Activated CD8-positive, alpha-beta T cell treated with anti-CD3 and anti-CD28 coated beads for 36 hours (primary cell): ENCODE data around the gene ZNF641. TPM values are rescaled to one million over a fixed set of nuclear protein-coding genes. Genes with fewer than 3 reads are reported as not detected.
A peak's percentile ranks its signal among the peaks of the same experiment; 100 is the strongest.
"Not testable (repeated sequence)": the region's sequence is repeated elsewhere in the genome, so short reads cannot be mapped to it uniquely, and the experiment has no call there.

Experiments
- ATAC-seq: fragments of 200-7000 bp; cut with Tn5 transposase; one replicate; pipeline ENCODE4 v1.10.0; 2021; ENCODE audit warnings: mild to moderate bottlenecking, moderate library complexity
- CTCF ChIA-PET: fragments of 350-600 bp; sonication (Branson Sonifier 250); formaldehyde crosslinking; loops from one replicate; lab custom pipeline; 2021; ENCODE audit warnings: antibody characterized with exemption; lab: Charles Lee
- POLR2A ChIA-PET: fragments of 350-600 bp; sonication (Branson Sonifier 250); formaldehyde crosslinking; loops from one replicate; lab custom pipeline; 2021; ENCODE audit warnings: antibody characterized with exemption; lab: Charles Lee
- DNase-seq: peaks from one replicate; pipeline ENCODE4 v3.0.0-alpha.2; 2020
- H3K27ac Mint-ChIP-seq: one replicate; pipeline ENCODE4 v1.8.0; 2021; ENCODE audit warnings: mild to moderate bottlenecking, mixed read lengths
- H3K27me3 Mint-ChIP-seq: one replicate; pipeline ENCODE4 v1.8.0; 2021; ENCODE audit warnings: mixed read lengths
- H3K36me3 Mint-ChIP-seq: one replicate; pipeline ENCODE4 v1.8.0; 2021; ENCODE audit warnings: low read depth, mixed read lengths
- H3K4me1 Mint-ChIP-seq: one replicate; pipeline ENCODE4 v1.8.0; 2021; ENCODE audit warnings: low read depth, mixed read lengths
- H3K4me3 Mint-ChIP-seq: one replicate; pipeline ENCODE4 v1.8.0; 2021; ENCODE audit warnings: mild to moderate bottlenecking, moderate library complexity, mixed read lengths
- H3K9me3 Mint-ChIP-seq: one replicate; pipeline ENCODE4 v1.8.0; 2021; ENCODE audit warnings: mixed read lengths
- CTCF ChIP-seq: fragments of 200-600 bp; IDR thresholded peaks from one replicate; pipeline ENCODE4 v1.8.0; 2022; ENCODE audit warnings: antibody characterized with exemption, mild to moderate bottlenecking
- intact Hi-C: fragments of 100-400 bp; cut with micrococcal nuclease; formaldehyde crosslinking; loops from one replicate; pipeline ENCODE4 v1.10.0; 2022
- total RNA-seq, 2 experiments: library from RNA; stranded (reverse); gene quantifications; one replicate each; pipeline ENCODE4 v1.2.3, GENCODE V29; 2021

ZNF641 gene
- total RNA-seq, 2 experiments from 2014 or later, result 5.0 to 5.1 TPM

- Mint-ChIP-seq H3K27ac (no peak overlapping the region), H3K4me3 (no peak overlapping the region), H3K36me3 (peaks cover 14% of the 10 kb centered on the region), H3K4me1 (peaks cover 12% of the 10 kb centered on the region), H3K9me3 (peaks cover 7% of the 10 kb centered on the region), H3K27me3 (no peaks in the 10 kb centered on the region)
- intact Hi-C loops, result no loop called here
- TF ChIP-seq CTCF, result no peak
- CTCF ChIA-PET, result no interaction called here
- DNase-seq, result peak; percentile 7
- POLR2A ChIA-PET, result interaction anchor here (0.6 kb wide), 1 partner anchor 13 kb away, joined by 3 read pairs; no protein-coding TSS in a partner anchor
- no peak for ATAC-seq
These were observed 14.2 kb downstream of the ZNF641 start for GRCh38 chr12:48336564-48336963.

- H3K27me3 Mint-ChIP-seq, result no peaks in the 10 kb centered on the region
- DNase-seq (no peak), ATAC-seq (no peak)
- peaks cover 6% of the 10 kb centered on the region for H3K9me3 Mint-ChIP-seq
- peaks cover 11% of the 10 kb centered on the region for H3K4me1 Mint-ChIP-seq
- intact Hi-C loops, result no loop called here
- POLR2A ChIA-PET, result interaction anchor here (0.6 kb wide), 1 partner anchor 13 kb away, joined by 3 read pairs; no protein-coding TSS in a partner anchor
- no peak for TF ChIP-seq CTCF
- H3K4me3 Mint-ChIP-seq, result no peak overlapping the region
- no peak overlapping the region for H3K27ac Mint-ChIP-seq
- peaks cover 12% of the 10 kb centered on the region for H3K36me3 Mint-ChIP-seq
- CTCF ChIA-PET, result no interaction called here
These were observed 14.7 kb downstream of the ZNF641 start for GRCh38 chr12:48336061-48336460.

GRCh38 chr12:48334808-48335207, 15.9 kb downstream of the ZNF641 start:
- Mint-ChIP-seq H3K36me3 (peaks cover 3% of the 10 kb centered on the region), H3K4me1 (peaks cover 11% of the 10 kb centered on the region), H3K4me3 (no peak overlapping the region), H3K27me3 (no peaks in the 10 kb centered on the region), H3K9me3 (peaks cover 2% of the 10 kb centered on the region), H3K27ac (no peak overlapping the region)
- CTCF ChIA-PET, result no interaction called here
- ATAC-seq, result peak; percentile 85
- DNase-seq, result peak; percentile 68
- POLR2A ChIA-PET, result no interaction called here
- intact Hi-C loops, result no loop called here
- TF ChIP-seq CTCF, result no peak

- H3K27me3 Mint-ChIP-seq, CTCF ChIA-PET, ATAC-seq, intact Hi-C loops, H3K9me3 Mint-ChIP-seq, DNase-seq, H3K36me3 Mint-ChIP-seq, H3K4me3 Mint-ChIP-seq, H3K27ac Mint-ChIP-seq, POLR2A ChIA-PET: not testable (repeated sequence)
- peaks cover 11% of the 10 kb centered on the region for H3K4me1 Mint-ChIP-seq
These were observed 17.0 kb downstream of the ZNF641 start for GRCh38 chr12:48333680-48334079.

GRCh38 chr12:48331399-48331798, 19.3 kb downstream of the ZNF641 start:
- CTCF ChIA-PET, result no interaction called here
- intact Hi-C loops, result no loop called here
- peaks cover 3% of the 10 kb centered on the region for H3K27me3 Mint-ChIP-seq

More at GRCh38 chr12:48331399-48331798, 19.3 kb downstream of the ZNF641 start:
- DNase-seq, result no peak
- Mint-ChIP-seq H3K9me3 (no peaks in the 10 kb centered on the region), H3K27ac (no peak overlapping the region), H3K4me3 (no peak overlapping the region), H3K4me1 (peaks cover 11% of the 10 kb centered on the region), H3K36me3 (no peaks in the 10 kb centered on the region)
- no peak for ATAC-seq
- TF ChIP-seq CTCF, result no peak
- POLR2A ChIA-PET, result interaction anchor here (0.7 kb wide), 1 partner anchor 399 kb away, joined by 3 read pairs; no protein-coding TSS in a partner anchor
